Measurements from ENCODE around the gene LRRC2. TPM values are rescaled to one million over a fixed set of nuclear protein-coding genes. Genes with fewer than 3 reads are reported as not detected.
A peak's percentile ranks its signal among the peaks of the same experiment; 100 is the strongest.

The LRRC2 gene
- total RNA-seq, 1 donor = 2.2 TPM

DNA sequence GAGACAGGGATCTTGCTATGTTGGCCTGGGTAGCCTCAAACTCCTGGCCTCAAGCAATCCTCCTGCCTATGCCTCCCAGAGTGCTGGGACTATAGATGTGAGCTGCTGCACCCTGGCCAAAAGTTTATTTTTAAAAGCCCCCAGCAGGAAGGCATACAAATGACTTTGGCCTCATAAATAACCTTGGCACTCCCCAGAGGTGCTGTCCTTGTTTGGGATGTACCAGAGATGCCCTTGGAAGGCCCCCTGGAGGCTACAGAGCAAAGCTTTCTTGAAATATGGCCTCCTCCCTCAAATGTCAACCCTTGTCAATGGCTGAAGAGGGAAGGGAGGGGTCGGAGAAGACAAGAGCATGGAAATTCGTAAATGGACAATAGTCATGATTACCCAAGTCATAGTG lies 82.3 kb downstream of the LRRC2 start:
- TF ChIP-seq, protein P1, sequence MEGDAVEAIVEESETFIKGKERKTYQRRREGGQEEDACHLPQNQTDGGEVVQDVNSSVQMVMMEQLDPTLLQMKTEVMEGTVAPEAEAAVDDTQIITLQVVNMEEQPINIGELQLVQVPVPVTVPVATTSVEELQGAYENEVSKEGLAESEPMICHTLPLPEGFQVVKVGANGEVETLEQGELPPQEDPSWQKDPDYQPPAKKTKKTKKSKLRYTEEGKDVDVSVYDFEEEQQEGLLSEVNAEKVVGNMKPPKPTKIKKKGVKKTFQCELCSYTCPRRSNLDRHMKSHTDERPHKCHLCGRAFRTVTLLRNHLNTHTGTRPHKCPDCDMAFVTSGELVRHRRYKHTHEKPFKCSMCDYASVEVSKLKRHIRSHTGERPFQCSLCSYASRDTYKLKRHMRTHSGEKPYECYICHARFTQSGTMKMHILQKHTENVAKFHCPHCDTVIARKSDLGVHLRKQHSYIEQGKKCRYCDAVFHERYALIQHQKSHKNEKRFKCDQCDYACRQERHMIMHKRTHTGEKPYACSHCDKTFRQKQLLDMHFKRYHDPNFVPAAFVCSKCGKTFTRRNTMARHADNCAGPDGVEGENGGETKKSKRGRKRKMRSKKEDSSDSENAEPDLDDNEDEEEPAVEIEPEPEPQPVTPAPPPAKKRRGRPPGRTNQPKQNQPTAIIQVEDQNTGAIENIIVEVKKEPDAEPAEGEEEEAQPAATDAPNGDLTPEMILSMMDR (IDR thresholded peaks at IDR 0.05; ENCODE audit: insufficient read depth, low read depth, low read length) = peak; percentile 3
- no peak overlapping the region for H3K4me3 ChIP-seq (ENCODE audit: low read depth, low read length)
- no peak for DNase-seq (ENCODE audit: low read depth)

DNA sequence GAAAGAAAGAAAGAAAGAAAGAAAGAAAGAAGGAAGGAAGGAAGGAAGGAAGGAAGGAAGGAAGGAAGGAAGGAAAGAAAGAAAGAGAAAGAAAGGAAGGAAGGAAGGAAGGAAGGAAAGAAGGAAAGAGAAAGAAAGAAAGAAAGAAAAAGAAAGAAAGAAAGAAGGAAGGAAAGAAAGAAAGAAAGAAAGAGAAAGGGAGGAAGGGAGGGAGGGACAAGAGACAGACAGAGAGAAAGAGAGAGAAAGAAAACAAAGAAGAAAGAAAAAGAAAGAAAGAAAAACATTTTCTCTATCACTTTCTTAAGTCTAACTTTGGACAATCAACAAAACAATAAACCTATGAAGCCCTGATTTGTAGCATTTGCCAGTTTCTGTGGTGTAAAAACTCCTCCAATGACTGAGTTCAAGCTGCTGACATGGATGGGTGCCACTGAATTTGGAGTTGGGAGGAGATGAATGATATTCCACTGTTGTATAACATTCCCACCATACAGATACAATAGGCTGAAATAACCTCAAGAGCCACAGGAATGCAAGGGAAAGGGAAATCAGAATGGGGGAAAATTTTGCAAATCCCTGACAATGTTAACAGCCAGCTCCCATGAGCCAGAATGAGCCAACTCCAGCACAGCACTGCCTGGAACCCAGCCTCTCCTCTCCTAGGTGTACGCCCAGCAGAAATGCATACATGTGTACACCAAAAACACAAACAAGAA lies 83.3 kb downstream of the LRRC2 start:
- no peak for DNase-seq (ENCODE audit: low read depth)

DNA sequence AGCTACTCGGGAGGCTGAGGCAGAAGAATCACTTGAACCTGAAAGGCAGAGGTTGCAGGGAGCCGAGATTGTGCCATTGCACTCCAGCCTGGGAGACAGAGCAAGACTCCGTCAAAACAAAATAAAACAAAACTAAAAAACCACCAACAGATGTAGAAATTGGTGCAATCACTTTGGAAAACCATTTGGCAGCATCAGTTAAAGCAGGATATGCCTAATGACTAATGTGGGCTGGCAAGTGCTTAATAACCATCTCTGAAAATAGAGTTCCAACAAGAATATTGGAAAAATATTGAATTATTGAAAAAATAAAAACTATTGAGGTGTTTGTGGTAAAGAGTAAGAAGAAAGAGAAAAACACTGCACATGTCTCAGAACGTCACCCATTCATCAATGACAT lies 84.5 kb downstream of the LRRC2 start:
- TF ChIP-seq, protein P1 (IDR thresholded peaks at IDR 0.05; ENCODE audit: insufficient read depth, low read depth, low read length) = no peak
- no peak overlapping the region for H3K4me3 ChIP-seq (ENCODE audit: low read depth, low read length)
- DNase-seq (ENCODE audit: low read depth) = no peak

More for the DNA sequence above, 83.3 kb downstream of the LRRC2 start:
- H3K4me3 ChIP-seq (ENCODE audit: low read depth, low read length) = no peak overlapping the region
- TF ChIP-seq, protein P1 (IDR thresholded peaks at IDR 0.05; ENCODE audit: insufficient read depth, low read depth, low read length) = no peak

DNA sequence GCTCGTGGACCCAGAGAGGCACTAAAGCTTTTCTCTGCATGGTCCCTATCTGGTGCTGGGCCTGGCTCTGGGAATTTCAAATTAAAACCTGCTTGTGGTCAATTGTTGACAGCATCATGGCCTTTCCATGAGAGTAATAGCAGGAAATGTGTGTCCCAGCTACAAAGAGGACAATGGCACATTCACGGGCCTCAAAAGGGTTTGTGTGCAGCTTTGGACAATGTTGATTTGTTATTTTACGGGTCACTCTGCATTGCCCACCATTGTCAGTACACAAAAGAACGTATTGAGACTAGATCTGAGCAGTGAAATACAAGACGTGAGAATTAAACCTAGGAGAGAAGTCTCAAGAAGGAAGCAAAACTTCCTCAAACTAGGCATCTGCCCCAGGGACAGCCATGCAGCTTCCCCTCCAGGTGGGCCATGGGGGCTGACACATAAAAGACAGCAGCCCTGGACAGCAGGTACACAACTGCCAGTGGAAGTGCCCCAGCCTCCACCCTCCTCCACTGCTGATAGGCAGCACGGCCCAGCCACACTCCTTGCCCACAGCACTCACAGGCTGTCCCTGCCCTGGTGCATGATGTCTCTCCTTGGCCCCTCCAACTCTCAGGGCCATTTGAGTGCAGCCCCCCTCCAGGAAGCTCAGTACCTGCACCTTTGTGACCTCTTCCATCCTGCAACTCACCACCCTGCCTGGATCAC lies 85.5 kb downstream of the LRRC2 start:
- no peak overlapping the region for H3K4me3 ChIP-seq (ENCODE audit: low read depth, low read length)
- DNase-seq (ENCODE audit: low read depth) = no peak
- TF ChIP-seq, protein P1 (IDR thresholded peaks at IDR 0.05; ENCODE audit: insufficient read depth, low read depth, low read length) = no peak

DNA sequence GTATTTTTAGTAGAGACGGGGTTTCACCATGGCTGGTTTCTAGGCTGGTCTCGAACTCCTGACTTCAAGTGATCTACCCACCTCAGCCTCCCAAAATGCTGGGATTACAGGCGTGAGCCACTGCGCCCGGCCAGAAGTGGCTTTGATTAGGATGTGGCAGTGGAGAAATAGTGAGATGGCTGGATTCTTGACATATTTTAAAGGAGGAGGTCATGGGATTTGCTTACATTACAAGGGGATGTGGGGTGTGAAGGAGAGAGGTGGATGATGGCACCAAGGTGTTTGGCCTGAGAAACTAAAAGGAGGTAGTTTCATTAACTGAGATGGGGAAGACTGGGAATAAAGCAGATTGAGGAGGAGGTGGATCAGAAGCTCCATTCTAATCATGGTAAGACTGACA lies 86.4 kb downstream of the LRRC2 start:
- TF ChIP-seq, protein P1 (IDR thresholded peaks at IDR 0.05; ENCODE audit: insufficient read depth, low read depth, low read length) = no peak
- H3K4me3 ChIP-seq (ENCODE audit: low read depth, low read length) = no peak overlapping the region
- no peak for DNase-seq (ENCODE audit: low read depth)

DNA sequence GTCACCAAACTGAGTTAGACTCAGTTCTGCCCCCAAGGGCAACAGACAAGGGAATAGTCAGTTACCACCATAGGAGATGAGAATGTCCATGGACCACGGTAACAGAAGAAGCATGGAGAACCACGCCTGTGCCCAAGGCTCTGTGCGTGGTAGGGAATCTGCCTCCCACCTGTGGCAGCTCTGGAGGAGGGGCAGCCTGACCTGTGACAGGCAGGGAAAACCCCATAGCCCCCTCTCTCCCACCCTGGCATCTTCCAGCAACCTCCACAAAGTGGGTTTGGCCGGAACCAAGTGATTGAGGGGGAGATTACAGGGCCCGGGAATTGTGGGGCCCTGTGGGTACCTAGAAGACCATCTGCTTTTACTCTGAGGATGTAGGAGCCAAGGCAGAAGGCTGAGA lies 87.1 kb downstream of the LRRC2 start:
- TF ChIP-seq, protein P1 (IDR thresholded peaks at IDR 0.05; ENCODE audit: insufficient read depth, low read depth, low read length) = no peak
- no peak overlapping the region for H3K4me3 ChIP-seq (ENCODE audit: low read depth, low read length)
- no peak for DNase-seq (ENCODE audit: low read depth)

All from fibroblast of villous mesenchyme (primary cell).